Small intestine (tissue), 7 donors: ENCODE data around the gene ACOT7. TPM values are rescaled to one million over a fixed set of nuclear protein-coding genes. Genes with fewer than 3 reads are reported as not detected.
A peak's percentile ranks its signal among the peaks of the same experiment; 100 is the strongest.
"Not testable (repeated sequence)": the region's sequence is repeated elsewhere in the genome, so short reads cannot be mapped to it uniquely, and the experiment has no call there.

ENCODE experiments used
- DNase-seq, 2 donors: peaks; one replicate each; pipeline versions ENCODE4 v3.0.0 to v3.0.0-alpha.2; 2013
- FAIRE-seq: peaks from 2 replicates; lab custom pipeline; 2012; peaks lifted over from hg19 to GRCh38; lab: Jason Lieb, UNC
- H3K27ac ChIP-seq, 3 donors: one replicate each; pipeline ENCODE4 v1.5.1; 2013; ENCODE audit warnings: low read length in 2 of 3, mild to moderate bottlenecking in 2 of 3, control low read depth in 1 of 3, inconsistent platforms in 1 of 3, low read depth in 1 of 3, moderate library complexity in 1 of 3
- H3K27me3 ChIP-seq, 3 donors: one replicate each; pipeline ENCODE4 v1.6.1; 2013; ENCODE audit warnings: low read length in 3 of 3, inconsistent platforms in 1 of 3; ENCODE audit not compliant: control insufficient read depth in 3 of 3, insufficient read depth in 3 of 3
- H3K36me3 ChIP-seq, 3 donors: one replicate each; pipeline ENCODE4 v1.6.1; 2013; ENCODE audit warnings: low read length in 3 of 3, inconsistent platforms in 1 of 3, low read depth in 1 of 3, mild to moderate bottlenecking in 1 of 3, moderate library complexity in 1 of 3; ENCODE audit not compliant: control insufficient read depth in 3 of 3, insufficient read depth in 2 of 3
- H3K4me1 ChIP-seq, 3 donors: one replicate each; pipeline ENCODE4 v1.6.1; 2013; ENCODE audit warnings: low read length in 2 of 3, inconsistent platforms in 1 of 3, low read depth in 1 of 3, mild to moderate bottlenecking in 1 of 3, moderate library complexity in 1 of 3; ENCODE audit not compliant: control insufficient read depth in 3 of 3, insufficient read depth in 2 of 3
- H3K4me3 ChIP-seq, 3 donors: one replicate each; pipeline ENCODE4 v1.5.1; 2013; ENCODE audit warnings: low read length in 3 of 3, control low read depth in 1 of 3, inconsistent platforms in 1 of 3, low read depth in 1 of 3, mild to moderate bottlenecking in 1 of 3, moderate library complexity in 1 of 3
- H3K9me3 ChIP-seq, 2 donors: one replicate each; pipeline ENCODE4 v1.6.1; 2013; ENCODE audit warnings: low read depth in 1 of 2, low read length in 1 of 2; ENCODE audit not compliant: control insufficient read depth in 2 of 2, insufficient read depth in 1 of 2
- WGBS, 3 donors: extraction: QIAGEN DNeasy Blood & Tissue Kit; methylation state at CpG; one replicate each; pipeline ENCODE4 v1.1.7; 2013; 5-methylcytosine and 5-hydroxymethylcytosine counted together
- polyA plus RNA-seq, 4 donors: library from polyadenylated mRNA; stranded (reverse) in 3 of 4; unstranded in 1 of 4; fragments of 200-250 nt in 3 of 4; fragments of 120-200 nt in 1 of 4; gene quantifications; one replicate each; pipeline versions ENCODE4 v1.2.1 to v1.2.3, GENCODE V29; 2013
- donor health status: healthy with polysubstance abuse.
- donor health status: control.
- donor health status: control.
- donor health status: Bipolar disorder and iron deficiency.
- donor health status: healthy.

The ACOT7 gene
- polyA plus RNA-seq, 4 donors: 20.3 to 93.8 (median 73.7) TPM

DNA sequence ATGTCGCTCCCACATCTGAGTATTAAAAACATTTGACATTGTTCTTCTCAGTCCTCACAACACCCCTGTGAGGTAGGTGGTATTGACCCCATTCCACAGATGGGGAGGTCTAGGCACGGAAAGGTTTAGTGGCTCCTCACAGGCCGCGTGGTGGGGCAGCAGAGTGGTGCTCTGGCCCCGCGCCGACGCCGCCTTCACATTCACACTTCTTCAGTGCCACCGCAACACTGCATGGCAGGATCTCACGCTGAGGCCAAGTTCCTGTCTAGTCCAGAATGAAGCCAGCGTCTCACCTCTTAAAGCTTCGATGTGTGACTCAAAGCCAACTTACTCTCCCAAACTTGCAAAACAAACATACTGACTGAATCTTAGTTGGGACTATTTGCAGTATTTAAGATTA lies 169.9 kb downstream of the ACOT7 start:
- FAIRE-seq: no peak
- H3K27me3 ChIP-seq: no peaks in the 10 kb centered on the region

DNA sequence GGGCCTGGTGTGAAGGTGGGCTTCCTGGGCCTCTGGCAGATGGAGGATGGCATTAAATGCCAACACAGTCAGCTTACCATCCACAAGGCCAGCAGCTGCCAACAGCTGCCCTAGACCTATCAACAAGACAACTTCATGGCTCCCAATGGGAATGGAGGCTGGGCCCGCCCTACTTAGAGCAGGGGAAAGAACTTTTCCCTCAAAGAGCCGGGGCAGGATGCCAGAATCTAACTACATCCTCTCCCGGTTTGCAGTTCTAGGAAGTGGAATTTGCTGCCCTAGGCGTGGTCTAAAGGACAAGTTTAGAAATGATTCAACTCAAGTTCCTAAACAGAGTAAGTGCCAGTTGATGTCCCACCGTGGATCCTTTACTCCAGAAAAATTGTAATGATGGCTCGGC lies 170.9 kb downstream of the ACOT7 start:
- DNase-seq (peak in 1 of 2 donors; percentile 35), FAIRE-seq (no peak)
- Histone ChIP-seq H3K27ac (no peak overlapping the region), H3K4me1 (peaks cover 0 to 50% (median 0%) of the 10 kb centered on the region in 3 donors), H3K36me3 (peaks cover 0 to 72% (median 11%) of the 10 kb centered on the region in 3 donors), H3K4me3 (no peak overlapping the region), H3K27me3 (no peaks in the 10 kb centered on the region), H3K9me3 (no peaks in the 10 kb centered on the region)
- WGBS, 3 donors: 50 to 62% (median 59%) methylated on average over 6 of the region's 6 CpGs

More for the DNA sequence above, 169.9 kb downstream of the ACOT7 start:
- 96 to 97% (median 96%) methylated on average over 13 of the region's 13 CpGs for WGBS, 3 donors
- peaks cover 0 to 75% (median 13%) of the 10 kb centered on the region in 3 donors for H3K36me3 ChIP-seq
- H3K27ac ChIP-seq: peak overlapping the region in 1 of 3 donors; percentile 76
- H3K4me1 ChIP-seq: peaks cover 0 to 40% (median 0%) of the 10 kb centered on the region in 3 donors
- no peak overlapping the region for H3K4me3 ChIP-seq
- DNase-seq: no peak
- H3K9me3 ChIP-seq: no peaks in the 10 kb centered on the region

DNA sequence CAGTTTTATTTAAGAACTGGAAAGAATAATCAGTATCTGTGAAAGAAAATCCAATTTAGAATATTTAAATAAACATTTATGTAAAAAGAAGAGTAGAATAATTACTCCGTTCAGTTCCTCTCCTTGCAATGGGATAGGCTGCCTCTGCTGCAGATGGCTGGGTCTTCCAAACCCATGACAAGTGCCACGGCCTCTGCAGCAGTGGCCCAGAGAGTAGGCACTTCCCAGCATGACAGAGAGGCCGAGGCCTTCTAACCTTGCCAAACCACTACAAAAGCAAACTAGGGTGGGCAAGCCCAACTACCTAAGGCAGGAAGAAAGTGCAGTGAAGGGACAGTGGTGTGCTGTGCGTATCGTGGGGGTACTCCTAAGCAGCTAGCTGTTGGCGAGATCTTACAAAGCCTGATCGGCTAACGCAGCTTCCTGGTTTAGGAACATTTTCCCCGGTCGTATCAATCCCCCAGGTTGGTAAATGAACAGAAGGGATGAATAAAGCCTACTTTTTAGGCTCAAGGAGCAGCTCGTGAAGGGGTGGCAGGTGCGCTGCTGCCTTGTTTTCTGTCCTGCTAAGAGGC lies 172.3 kb downstream of the ACOT7 start:
- no peak overlapping the region for H3K27ac ChIP-seq

DNA sequence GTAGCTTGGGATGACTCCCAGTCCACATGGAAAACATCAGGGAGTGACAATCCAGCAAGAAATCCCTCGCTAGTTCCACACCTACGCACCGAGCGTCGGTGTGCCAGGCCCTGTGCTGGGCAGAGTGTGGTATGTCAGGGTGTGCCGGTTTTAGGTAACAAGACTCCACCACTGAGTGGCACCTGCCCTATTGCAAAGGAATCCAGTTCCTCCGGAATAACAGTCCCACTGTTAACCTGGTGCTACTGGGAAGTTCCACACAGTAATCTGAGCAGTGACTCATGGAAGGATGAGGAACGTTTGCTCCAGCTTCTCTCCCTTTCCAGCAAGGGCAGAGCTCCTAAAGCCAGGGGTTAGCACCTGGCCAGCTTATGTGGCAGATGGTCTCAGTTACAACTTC lies 173.3 kb downstream of the ACOT7 start:
- Histone ChIP-seq H3K9me3 (no peaks in the 10 kb centered on the region), H3K36me3 (peaks cover 0 to 72% (median 6%) of the 10 kb centered on the region in 3 donors), H3K4me3 (no peak overlapping the region), H3K27me3 (no peaks in the 10 kb centered on the region), H3K27ac (no peak overlapping the region), H3K4me1 (peaks cover 0 to 46% (median 0%) of the 10 kb centered on the region in 3 donors)
- FAIRE-seq: no peak
- DNase-seq: no peak
- WGBS, 3 donors: 76 to 86% (median 83%) methylated on average over 8 of the region's 8 CpGs

More for the DNA sequence above, 172.3 kb downstream of the ACOT7 start:
- DNase-seq: no peak
- peaks cover 0 to 52% (median 0%) of the 10 kb centered on the region in 3 donors for H3K4me1 ChIP-seq
- H3K4me3 ChIP-seq: no peak overlapping the region
- H3K9me3 ChIP-seq: no peaks in the 10 kb centered on the region
- FAIRE-seq: no peak
- H3K27me3 ChIP-seq: no peaks in the 10 kb centered on the region
- 94 to 96% (median 95%) methylated on average over 12 of the region's 12 CpGs for WGBS, 3 donors
- H3K36me3 ChIP-seq: peaks cover 0 to 73% (median 9%) of the 10 kb centered on the region in 3 donors

DNA sequence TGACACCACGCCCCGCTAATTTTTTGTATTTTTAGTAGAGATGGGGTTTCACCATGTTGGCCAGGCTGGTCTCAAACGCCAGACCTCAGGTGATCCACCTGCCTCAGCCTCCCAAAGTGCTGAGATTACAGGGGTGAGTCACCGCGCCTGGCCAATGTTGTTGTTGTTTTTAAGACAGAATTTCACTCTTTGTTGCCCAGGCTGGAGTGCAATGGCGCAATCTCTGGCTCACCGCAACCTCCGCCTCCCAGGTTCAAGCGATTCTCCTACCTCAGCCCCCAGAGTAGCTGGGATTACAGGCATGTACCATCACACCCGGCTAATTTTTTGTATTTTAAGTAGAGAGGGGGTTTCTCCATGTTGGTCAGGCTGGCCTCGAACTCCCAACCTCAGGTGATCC lies 173.9 kb downstream of the ACOT7 start:
- not testable (repeated sequence) for FAIRE-seq, DNase-seq, H3K9me3 ChIP-seq, H3K27me3 ChIP-seq, H3K27ac ChIP-seq, H3K4me3 ChIP-seq
- WGBS, 3 donors: 85 to 87% (median 85%) methylated on average over 11 of the region's 11 CpGs
- Histone ChIP-seq H3K4me1 (peaks cover 0 to 40% (median 0%) of the 10 kb centered on the region in 3 donors), H3K36me3 (peaks cover 0 to 66% (median 5%) of the 10 kb centered on the region in 3 donors)

DNA sequence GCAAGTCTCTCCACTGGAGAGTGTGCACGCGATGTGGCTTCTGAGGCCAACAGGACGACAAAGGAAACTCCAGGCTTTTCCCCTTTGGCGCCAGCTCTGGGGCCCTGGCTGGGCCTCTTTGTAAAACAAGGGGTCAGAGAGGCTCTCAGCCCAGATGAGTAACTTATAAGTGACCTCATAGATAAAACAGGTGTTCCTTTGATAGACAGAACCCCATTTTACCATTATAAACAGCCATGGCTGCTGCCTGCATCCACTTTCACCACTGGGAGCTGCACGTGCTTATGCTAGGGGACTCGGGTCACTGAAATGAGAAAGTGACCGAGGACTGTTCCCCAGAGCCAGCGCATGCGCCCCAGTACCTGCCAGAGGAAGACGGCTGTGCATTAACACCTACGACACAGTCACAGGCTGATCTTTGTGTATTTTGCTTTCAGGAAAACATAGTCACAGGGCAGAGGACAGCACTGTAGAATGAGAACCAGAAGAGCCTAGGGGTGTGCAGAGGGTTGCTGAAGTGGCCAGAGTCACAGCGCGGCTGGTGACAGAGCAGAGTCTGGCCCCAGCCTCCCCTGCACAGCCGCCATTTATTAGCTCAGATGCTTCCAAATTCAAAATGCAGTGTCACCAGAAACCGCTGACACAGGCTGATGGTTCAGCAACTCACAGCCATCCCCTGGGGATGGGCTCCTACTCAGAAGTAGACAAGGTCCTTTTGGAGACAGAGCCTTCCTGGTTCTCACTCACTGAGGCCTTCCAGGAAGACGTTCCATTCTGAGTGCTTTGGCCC lies 175.0 kb downstream of the ACOT7 start:
- H3K9me3 ChIP-seq: no peaks in the 10 kb centered on the region
- H3K27me3 ChIP-seq: no peaks in the 10 kb centered on the region
- H3K4me1 ChIP-seq: peaks cover 0 to 29% (median 0%) of the 10 kb centered on the region in 3 donors
- H3K4me3 ChIP-seq: no peak overlapping the region
- peaks cover 0 to 61% (median 0%) of the 10 kb centered on the region in 3 donors for H3K36me3 ChIP-seq
- 69 to 73% (median 71%) methylated on average over 16 of the region's 16 CpGs for WGBS, 3 donors
- H3K27ac ChIP-seq: no peak overlapping the region
- peak in 1 of 2 donors; percentile 77 for DNase-seq
- FAIRE-seq: no peak

Other genes with a start within 250 kb of the ACOT7 start
- 1 to 10 TPM in 1 of 4 donors, under 1 TPM in 2, not detected in 1; 0.28 to 1.8 (median 0.67) TPM for gene CHD5, start 213.4 kb downstream of the ACOT7 start, polyA plus RNA-seq
- 1,000 to 10,000 TPM in 1 of 4 donors, 100 to 1,000 TPM in 3; 207 to 1,045 (median 359) TPM for gene RPL22, start 194.2 kb downstream of the ACOT7 start, polyA plus RNA-seq
- 10 to 100 TPM in 2 of 4 donors, 1 to 10 TPM in 2; 5.1 to 40.0 (median 17.6) TPM for gene RNF207, start 187.6 kb downstream of the ACOT7 start, polyA plus RNA-seq
- gene ICMT, start 157.8 kb downstream of the ACOT7 start, polyA plus RNA-seq: 10 to 100 TPM; 16.5 to 51.7 (median 31.4) TPM
- not detected for gene HES3, start 149.6 kb downstream of the ACOT7 start, polyA plus RNA-seq
- 10 to 100 TPM in 3 of 4 donors, 1 to 10 TPM in 1; 6.5 to 34.9 (median 22.3) TPM for gene GPR153, start 132.7 kb downstream of the ACOT7 start, polyA plus RNA-seq
- 1 to 10 TPM in 3 of 4 donors, under 1 TPM in 1; 0.55 to 2.2 (median 1.6) TPM for gene HES2, start 26.2 kb upstream of the ACOT7 start, polyA plus RNA-seq
- gene ESPN, start 31.0 kb upstream of the ACOT7 start, polyA plus RNA-seq: 100 to 1,000 TPM in 3 of 4 donors, 10 to 100 TPM in 1; 83.5 to 356 (median 285) TPM
- 10 to 100 TPM; 23.0 to 52.7 (median 33.2) TPM for gene TNFRSF25, start 72.4 kb upstream of the ACOT7 start, polyA plus RNA-seq
- 10 to 100 TPM in 2 of 4 donors, 1 to 10 TPM in 2; 2.4 to 13.5 (median 7.1) TPM for gene PLEKHG5, start 97.9 kb upstream of the ACOT7 start, polyA plus RNA-seq
- gene NOL9, start 160.7 kb upstream of the ACOT7 start, polyA plus RNA-seq: 10 to 100 TPM in 1 of 4 donors, 1 to 10 TPM in 3; 1.6 to 12.1 (median 3.9) TPM
- under 1 TPM in 3 of 4 donors, not detected in 1; 0.07 to 0.27 (median 0.13) TPM for gene TAS1R1, start 161.5 kb upstream of the ACOT7 start, polyA plus RNA-seq
- 100 to 1,000 TPM in 2 of 4 donors, 10 to 100 TPM in 2; 19.9 to 164 (median 81.8) TPM for gene ZBTB48, start 186.2 kb upstream of the ACOT7 start, polyA plus RNA-seq
- gene KLHL21, start 209.1 kb upstream of the ACOT7 start, polyA plus RNA-seq: 10 to 100 TPM in 1 of 4 donors, 1 to 10 TPM in 3; 3.1 to 10.5 (median 6.4) TPM
- 10 to 100 TPM in 1 of 4 donors, 1 to 10 TPM in 3; 4.0 to 13.4 (median 4.8) TPM for gene PHF13, start 220.0 kb upstream of the ACOT7 start, polyA plus RNA-seq
- gene THAP3, start 231.1 kb upstream of the ACOT7 start, polyA plus RNA-seq: 10 to 100 TPM; 14.3 to 35.1 (median 18.0) TPM